Measurements from ENCODE around the gene FBN2.

The FBN2 gene

DNA sequence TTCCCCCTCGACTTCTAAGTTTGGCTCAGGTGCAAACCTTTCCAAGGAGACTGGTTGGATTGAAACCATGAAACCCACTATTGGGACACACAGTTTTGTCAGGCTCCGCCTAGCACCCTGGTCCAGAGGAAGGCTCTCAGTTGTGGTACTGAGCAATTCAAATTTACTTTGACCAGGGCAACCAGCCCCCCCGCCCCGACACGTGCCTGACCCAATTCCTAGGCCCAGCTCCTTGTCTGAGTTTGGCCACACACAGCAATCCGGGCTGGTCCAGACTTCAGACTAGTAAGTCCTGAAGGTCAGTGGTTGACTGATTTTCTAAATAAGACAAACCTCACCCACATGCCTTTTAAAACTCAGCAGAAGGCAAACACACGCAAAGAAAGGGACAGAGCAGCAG, 321.8 kb downstream of the FBN2 start (continued):
- TF ChIP-seq, protein P1, sequence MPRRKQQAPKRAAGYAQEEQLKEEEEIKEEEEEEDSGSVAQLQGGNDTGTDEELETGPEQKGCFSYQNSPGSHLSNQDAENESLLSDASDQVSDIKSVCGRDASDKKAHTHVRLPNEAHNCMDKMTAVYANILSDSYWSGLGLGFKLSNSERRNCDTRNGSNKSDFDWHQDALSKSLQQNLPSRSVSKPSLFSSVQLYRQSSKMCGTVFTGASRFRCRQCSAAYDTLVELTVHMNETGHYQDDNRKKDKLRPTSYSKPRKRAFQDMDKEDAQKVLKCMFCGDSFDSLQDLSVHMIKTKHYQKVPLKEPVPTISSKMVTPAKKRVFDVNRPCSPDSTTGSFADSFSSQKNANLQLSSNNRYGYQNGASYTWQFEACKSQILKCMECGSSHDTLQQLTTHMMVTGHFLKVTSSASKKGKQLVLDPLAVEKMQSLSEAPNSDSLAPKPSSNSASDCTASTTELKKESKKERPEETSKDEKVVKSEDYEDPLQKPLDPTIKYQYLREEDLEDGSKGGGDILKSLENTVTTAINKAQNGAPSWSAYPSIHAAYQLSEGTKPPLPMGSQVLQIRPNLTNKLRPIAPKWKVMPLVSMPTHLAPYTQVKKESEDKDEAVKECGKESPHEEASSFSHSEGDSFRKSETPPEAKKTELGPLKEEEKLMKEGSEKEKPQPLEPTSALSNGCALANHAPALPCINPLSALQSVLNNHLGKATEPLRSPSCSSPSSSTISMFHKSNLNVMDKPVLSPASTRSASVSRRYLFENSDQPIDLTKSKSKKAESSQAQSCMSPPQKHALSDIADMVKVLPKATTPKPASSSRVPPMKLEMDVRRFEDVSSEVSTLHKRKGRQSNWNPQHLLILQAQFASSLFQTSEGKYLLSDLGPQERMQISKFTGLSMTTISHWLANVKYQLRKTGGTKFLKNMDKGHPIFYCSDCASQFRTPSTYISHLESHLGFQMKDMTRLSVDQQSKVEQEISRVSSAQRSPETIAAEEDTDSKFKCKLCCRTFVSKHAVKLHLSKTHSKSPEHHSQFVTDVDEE (CRISPR knock-in tag; IDR thresholded peaks at IDR 0.05): no peak
- no peak for TF ChIP-seq ZC3H10 (CRISPR knock-in tag; IDR thresholded peaks at IDR 0.05)
- TF ChIP-seq, protein P2, sequence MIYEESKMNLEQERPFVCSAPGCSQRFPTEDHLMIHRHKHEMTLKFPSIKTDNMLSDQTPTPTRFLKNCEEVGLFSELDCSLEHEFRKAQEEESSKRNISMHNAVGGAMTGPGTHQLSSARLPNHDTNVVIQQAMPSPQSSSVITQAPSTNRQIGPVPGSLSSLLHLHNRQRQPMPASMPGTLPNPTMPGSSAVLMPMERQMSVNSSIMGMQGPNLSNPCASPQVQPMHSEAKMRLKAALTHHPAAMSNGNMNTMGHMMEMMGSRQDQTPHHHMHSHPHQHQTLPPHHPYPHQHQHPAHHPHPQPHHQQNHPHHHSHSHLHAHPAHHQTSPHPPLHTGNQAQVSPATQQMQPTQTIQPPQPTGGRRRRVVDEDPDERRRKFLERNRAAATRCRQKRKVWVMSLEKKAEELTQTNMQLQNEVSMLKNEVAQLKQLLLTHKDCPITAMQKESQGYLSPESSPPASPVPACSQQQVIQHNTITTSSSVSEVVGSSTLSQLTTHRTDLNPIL (CRISPR knock-in tag; IDR thresholded peaks at IDR 0.05; ENCODE audit: low read depth): no peak
- TF ChIP-seq RARB (CRISPR knock-in tag; IDR thresholded peaks at IDR 0.05): no peak
- TF ChIP-seq GLIS3 (CRISPR knock-in tag; IDR thresholded peaks at IDR 0.05): no peak

DNA sequence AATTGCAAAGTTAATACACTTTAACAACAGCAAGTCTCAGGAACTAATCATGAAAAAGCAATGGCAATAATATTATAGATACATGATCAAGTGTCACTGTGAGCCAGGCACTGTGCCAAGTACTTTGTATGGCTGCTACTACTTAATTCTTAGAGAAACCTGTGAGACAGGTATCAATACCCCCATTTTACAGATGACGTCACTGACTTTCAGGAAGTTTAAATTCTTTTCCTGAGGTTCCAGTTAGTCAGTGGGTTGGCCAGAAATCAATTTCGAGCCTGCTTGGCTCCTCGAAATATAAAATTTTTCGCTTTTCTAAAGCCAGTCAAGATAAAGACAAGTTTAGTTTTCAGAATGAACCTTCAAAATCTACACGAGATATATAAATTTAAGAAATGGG, 324.2 kb downstream of the FBN2 start:
- TF ChIP-seq, protein P3, sequence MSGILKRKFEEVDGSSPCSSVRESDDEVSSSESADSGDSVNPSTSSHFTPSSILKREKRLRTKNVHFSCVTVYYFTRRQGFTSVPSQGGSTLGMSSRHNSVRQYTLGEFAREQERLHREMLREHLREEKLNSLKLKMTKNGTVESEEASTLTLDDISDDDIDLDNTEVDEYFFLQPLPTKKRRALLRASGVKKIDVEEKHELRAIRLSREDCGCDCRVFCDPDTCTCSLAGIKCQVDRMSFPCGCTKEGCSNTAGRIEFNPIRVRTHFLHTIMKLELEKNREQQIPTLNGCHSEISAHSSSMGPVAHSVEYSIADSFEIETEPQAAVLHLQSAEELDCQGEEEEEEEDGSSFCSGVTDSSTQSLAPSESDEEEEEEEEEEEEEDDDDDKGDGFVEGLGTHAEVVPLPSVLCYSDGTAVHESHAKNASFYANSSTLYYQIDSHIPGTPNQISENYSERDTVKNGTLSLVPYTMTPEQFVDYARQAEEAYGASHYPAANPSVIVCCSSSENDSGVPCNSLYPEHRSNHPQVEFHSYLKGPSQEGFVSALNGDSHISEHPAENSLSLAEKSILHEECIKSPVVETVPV (CRISPR knock-in tag; IDR thresholded peaks at IDR 0.05): no peak

DNA sequence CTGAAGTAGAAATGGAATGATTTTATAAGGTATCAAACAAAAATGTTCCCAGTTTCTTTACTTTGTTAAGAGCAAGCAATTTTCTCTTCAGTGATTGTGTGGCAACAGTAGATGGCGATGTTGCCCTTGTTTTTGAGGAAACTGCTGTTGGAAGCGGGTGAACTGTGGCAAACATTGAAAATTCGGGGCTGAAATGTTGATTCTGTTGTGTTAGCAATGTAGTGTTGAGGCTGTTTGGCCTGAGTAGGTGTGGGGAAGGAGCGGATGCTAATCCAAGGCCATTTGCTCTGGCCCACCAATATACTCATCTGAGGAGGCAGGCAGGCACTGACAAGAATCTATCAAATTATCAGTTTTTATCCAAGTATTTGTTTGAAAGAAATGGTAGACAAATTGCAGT, 324.7 kb downstream of the FBN2 start:
- peak; percentile 86 for ATAC-seq

More for the DNA sequence above, 324.2 kb downstream of the FBN2 start:
- no peak for ATAC-seq

DNA sequence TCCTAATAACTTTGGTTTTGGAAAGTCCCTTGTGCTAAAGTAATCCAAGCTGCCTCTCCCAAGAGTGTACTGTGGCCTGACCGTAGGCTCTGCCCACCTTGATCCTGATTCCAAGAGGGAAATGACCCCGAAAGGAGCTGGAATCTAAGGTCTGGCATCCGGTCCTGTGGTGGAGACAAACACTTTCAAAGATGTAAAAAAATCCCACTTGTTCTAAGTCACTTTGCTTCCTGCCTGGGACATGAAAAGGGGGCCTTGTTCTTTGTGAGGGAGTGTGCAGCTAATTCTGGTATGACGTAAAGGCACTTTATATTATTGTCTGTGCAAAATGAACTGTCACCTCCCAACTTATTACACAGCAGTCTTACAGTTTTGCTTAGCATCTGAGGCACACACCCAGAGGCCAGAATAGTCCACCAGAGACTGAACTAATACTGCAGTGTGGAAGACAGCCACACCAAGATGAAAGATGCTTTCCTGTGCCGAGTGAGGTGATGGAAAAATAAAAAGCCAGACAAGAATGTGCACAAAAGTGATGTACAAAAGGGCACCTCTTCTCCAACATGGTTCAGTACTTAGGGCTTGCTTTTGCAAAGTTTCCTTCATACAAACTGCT, 325.7 kb downstream of the FBN2 start:
- TF ChIP-seq, protein P4, sequence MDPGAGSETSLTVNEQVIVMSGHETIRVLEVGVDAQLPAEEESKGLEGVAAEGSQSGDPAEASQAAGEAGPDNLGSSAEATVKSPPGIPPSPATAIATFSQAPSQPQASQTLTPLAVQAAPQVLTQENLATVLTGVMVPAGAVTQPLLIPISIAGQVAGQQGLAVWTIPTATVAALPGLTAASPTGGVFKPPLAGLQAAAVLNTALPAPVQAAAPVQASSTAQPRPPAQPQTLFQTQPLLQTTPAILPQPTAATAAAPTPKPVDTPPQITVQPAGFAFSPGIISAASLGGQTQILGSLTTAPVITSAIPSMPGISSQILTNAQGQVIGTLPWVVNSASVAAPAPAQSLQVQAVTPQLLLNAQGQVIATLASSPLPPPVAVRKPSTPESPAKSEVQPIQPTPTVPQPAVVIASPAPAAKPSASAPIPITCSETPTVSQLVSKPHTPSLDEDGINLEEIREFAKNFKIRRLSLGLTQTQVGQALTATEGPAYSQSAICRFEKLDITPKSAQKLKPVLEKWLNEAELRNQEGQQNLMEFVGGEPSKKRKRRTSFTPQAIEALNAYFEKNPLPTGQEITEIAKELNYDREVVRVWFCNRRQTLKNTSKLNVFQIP (CRISPR knock-in tag; IDR thresholded peaks at IDR 0.05; ENCODE audit: borderline replicate concordance, low read depth): no peak
- TF ChIP-seq SNAI2 (CRISPR knock-in tag; IDR thresholded peaks at IDR 0.05): no peak
- TF ChIP-seq, protein P5, sequence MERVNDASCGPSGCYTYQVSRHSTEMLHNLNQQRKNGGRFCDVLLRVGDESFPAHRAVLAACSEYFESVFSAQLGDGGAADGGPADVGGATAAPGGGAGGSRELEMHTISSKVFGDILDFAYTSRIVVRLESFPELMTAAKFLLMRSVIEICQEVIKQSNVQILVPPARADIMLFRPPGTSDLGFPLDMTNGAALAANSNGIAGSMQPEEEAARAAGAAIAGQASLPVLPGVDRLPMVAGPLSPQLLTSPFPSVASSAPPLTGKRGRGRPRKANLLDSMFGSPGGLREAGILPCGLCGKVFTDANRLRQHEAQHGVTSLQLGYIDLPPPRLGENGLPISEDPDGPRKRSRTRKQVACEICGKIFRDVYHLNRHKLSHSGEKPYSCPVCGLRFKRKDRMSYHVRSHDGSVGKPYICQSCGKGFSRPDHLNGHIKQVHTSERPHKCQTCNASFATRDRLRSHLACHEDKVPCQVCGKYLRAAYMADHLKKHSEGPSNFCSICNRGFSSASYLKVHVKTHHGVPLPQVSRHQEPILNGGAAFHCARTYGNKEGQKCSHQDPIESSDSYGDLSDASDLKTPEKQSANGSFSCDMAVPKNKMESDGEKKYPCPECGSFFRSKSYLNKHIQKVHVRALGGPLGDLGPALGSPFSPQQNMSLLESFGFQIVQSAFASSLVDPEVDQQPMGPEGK (CRISPR knock-in tag; IDR thresholded peaks at IDR 0.05; ENCODE audit: borderline replicate concordance): no peak
- no peak for TF ChIP-seq ESRRG (CRISPR knock-in tag; IDR thresholded peaks at IDR 0.05)
- no peak for TF ChIP-seq ZNF565 (CRISPR knock-in tag; conservative IDR thresholded peaks at IDR 0.05; ENCODE audit: low read depth)
- ATAC-seq: no peak; the same call in none of the 3 replicates

More for the DNA sequence above, 324.7 kb downstream of the FBN2 start:
- no peak for TF ChIP-seq SNAI2 (CRISPR knock-in tag; IDR thresholded peaks at IDR 0.05)
- no peak for TF ChIP-seq RARB (CRISPR knock-in tag; IDR thresholded peaks at IDR 0.05)
- TF ChIP-seq ZFP3 (CRISPR knock-in tag; IDR thresholded peaks at IDR 0.05): no peak
- no peak for TF ChIP-seq OSR1 (CRISPR knock-in tag; IDR thresholded peaks at IDR 0.05)
- TF ChIP-seq TCF4 (CRISPR knock-in tag; IDR thresholded peaks at IDR 0.05; ENCODE audit: borderline replicate concordance): no peak
- no peak for TF ChIP-seq ARNTL (CRISPR knock-in tag; IDR thresholded peaks at IDR 0.05; ENCODE audit: borderline replicate concordance, low read depth)
- TF ChIP-seq, protein P2 (CRISPR knock-in tag; IDR thresholded peaks at IDR 0.05; ENCODE audit: low read depth): no peak
- no peak for TF ChIP-seq ZNF8 (CRISPR knock-in tag; IDR thresholded peaks at IDR 0.05)
- TF ChIP-seq ZNF70 (CRISPR knock-in tag; IDR thresholded peaks at IDR 0.05): no peak
- no peak for TF ChIP-seq BACH2 (CRISPR knock-in tag; IDR thresholded peaks at IDR 0.05; ENCODE audit: borderline replicate concordance)
- no peak for TF ChIP-seq ISL1 (CRISPR knock-in tag; IDR thresholded peaks at IDR 0.05)
- no peak for TF ChIP-seq PPARA (CRISPR knock-in tag; IDR thresholded peaks at IDR 0.05; ENCODE audit: borderline replicate concordance)

All from SK-N-SH treated with all-trans-retinoic acid at 6 μM for 48 hours (cell line).